ENCODE data around the gene PSMB5. TPM values are rescaled to one million over a fixed set of nuclear protein-coding genes. Genes with fewer than 3 reads are reported as not detected.

Gene PSMB5
- total and polyA plus RNA-seq, 3 donors from 2014 or later, result 97.2 to 145 (median 123) TPM

- no peak for DNase-seq
- 85 to 89% methylated on average over 5 of the region's 5 CpGs for WGBS, 2 donors
- intact Hi-C loops (cut with DNase I; ENCODE audit: low total_unique reads), result no loop called here
- H3K27ac ChIP-seq, result peak overlapping the region in 1 of 2 donors; percentile 19
- no peaks in the 10 kb centered on the region for H3K9me3 ChIP-seq
- H3K27me3 ChIP-seq, result no peaks in the 10 kb centered on the region
- TF ChIP-seq POLR2A (IDR thresholded peaks at IDR 0.05) (no peak), CTCF (IDR thresholded peaks at IDR 0.05) (no peak)
- no peak overlapping the region for H3K4me3 ChIP-seq
- H3K36me3 ChIP-seq (ENCODE audit: low read depth, missing control alignments), result no peaks in the 10 kb centered on the region
- H3K4me1 ChIP-seq, result no peaks in the 10 kb centered on the region
These were observed 43.3 kb upstream of the PSMB5 start for GRCh38 chr14:23077962-23078361.

GRCh38 chr14:23076785-23077408, 42.2 kb upstream of the PSMB5 start:
- no peak overlapping the region for H3K27ac ChIP-seq

GRCh38 chr14:23074906-23075305, 40.2 kb upstream of the PSMB5 start:
- no peaks in the 10 kb centered on the region for H3K9me3 ChIP-seq
- H3K4me3 ChIP-seq, result no peak overlapping the region
- DNase-seq, result no peak
- WGBS, 2 donors, result 95% methylated on average over 1 of the region's 1 CpG
- H3K36me3 ChIP-seq (ENCODE audit: low read depth, missing control alignments), result no peaks in the 10 kb centered on the region
- no peaks in the 10 kb centered on the region for H3K27me3 ChIP-seq
- peaks cover 20% of the 10 kb centered on the region for H3K4me1 ChIP-seq
- TF ChIP-seq POLR2A (IDR thresholded peaks at IDR 0.05) (no peak), CTCF (IDR thresholded peaks at IDR 0.05) (no peak)
- intact Hi-C loops (cut with DNase I; ENCODE audit: low total_unique reads), result no loop called here
- no peak overlapping the region for H3K27ac ChIP-seq

More at GRCh38 chr14:23076785-23077408, 42.2 kb upstream of the PSMB5 start:
- 62 to 72% methylated on average over 5 of the region's 5 CpGs for WGBS, 2 donors
- intact Hi-C loops (cut with DNase I; ENCODE audit: low total_unique reads), result no loop called here
- DNase-seq, result no peak
- no peak overlapping the region for H3K4me3 ChIP-seq
- no peaks in the 10 kb centered on the region for H3K27me3 ChIP-seq
- H3K4me1 ChIP-seq, result peaks cover 6% of the 10 kb centered on the region
- no peaks in the 10 kb centered on the region for H3K36me3 ChIP-seq (ENCODE audit: low read depth, missing control alignments)
- peak; percentile 40 to 57 (median 42) for TF ChIP-seq CTCF (IDR thresholded peaks at IDR 0.05)
- no peak for TF ChIP-seq POLR2A (IDR thresholded peaks at IDR 0.05)
- H3K9me3 ChIP-seq, result no peaks in the 10 kb centered on the region

GRCh38 chr14:23071921-23072539, 37.3 kb upstream of the PSMB5 start:
- Histone ChIP-seq H3K9me3 (no peaks in the 10 kb centered on the region), H3K4me3 (peak overlapping the region in 1 of 2 donors; percentile 68), H3K27me3 (no peaks in the 10 kb centered on the region), H3K27ac (peak overlapping the region; percentile 77 to 82), H3K36me3 (ENCODE audit: low read depth, missing control alignments) (no peaks in the 10 kb centered on the region), H3K4me1 (peaks cover 36% of the 10 kb centered on the region)
- DNase-seq, result no peak
- intact Hi-C loops (cut with DNase I; ENCODE audit: low total_unique reads), result no loop called here
- no peak for TF ChIP-seq POLR2A (IDR thresholded peaks at IDR 0.05)
- TF ChIP-seq CTCF (IDR thresholded peaks at IDR 0.05), result no peak
- 54 to 60% methylated on average over 5 of the region's 5 CpGs for WGBS, 2 donors
